Keratinocyte (primary cell): ENCODE measurements around the gene OTOGL. TPM values are rescaled to one million over a fixed set of nuclear protein-coding genes. Genes with fewer than 3 reads are reported as not detected.

Experiments used
- DNase-seq: peaks from one replicate; pipeline ENCODE4 v3.0.0-alpha.2; 2011; ENCODE audit warnings: low read depth, missing footprints, low spot score
- FAIRE-seq: peaks from 2 replicates; lab custom pipeline; 2011; peaks lifted over from hg19 to GRCh38; lab: Jason Lieb, UNC
- H2AFZ ChIP-seq: 2 replicates; pipeline ENCODE4 v1.6.0; 2012; ENCODE audit warnings: low read length, control low read depth, inconsistent platforms; ENCODE audit not compliant: control insufficient read depth
- H3K27ac ChIP-seq: 2 replicates; pipeline ENCODE4 v1.5.1; 2011; ENCODE audit warnings: low read length; ENCODE audit not compliant: control insufficient read depth, insufficient read depth
- H3K27me3 ChIP-seq: 3 replicates; pipeline ENCODE4 v1.6.0; 2011; ENCODE audit warnings: low read length; ENCODE audit not compliant: control insufficient read depth, insufficient read depth; ENCODE audit errors: extremely low read depth
- H3K36me3 ChIP-seq, 2 experiments: 2 replicates in 1 of 2; 3 replicates in 1 of 2; pipeline ENCODE4 v1.5.1; 2011; ENCODE audit warnings: low read length in 2 of 2, mild to moderate bottlenecking in 1 of 2; ENCODE audit not compliant: control insufficient read depth in 2 of 2, insufficient read depth in 2 of 2; ENCODE audit errors: extremely low read depth in 1 of 2
- H3K4me1 ChIP-seq: 3 replicates; pipeline ENCODE4 v1.5.1; 2011; ENCODE audit warnings: low read length; ENCODE audit not compliant: control insufficient read depth, insufficient read depth; ENCODE audit errors: extremely low read depth
- H3K4me2 ChIP-seq: 3 replicates; pipeline ENCODE4 v1.6.0; 2011; ENCODE audit warnings: low read depth, low read length; ENCODE audit not compliant: control insufficient read depth, insufficient read depth; ENCODE audit errors: extremely low read depth
- H3K4me3 ChIP-seq, 3 experiments: fragments of 200-600 bp in 1 of 3; sonication (generic) in 1 of 3; 2 replicates in 2 of 3; 3 replicates in 1 of 3; pipeline ENCODE4 v1.5.1; 2011 to 2016; ENCODE audit warnings: low read length in 3 of 3, mild to moderate bottlenecking in 3 of 3, control low read depth in 2 of 3, inconsistent platforms in 1 of 3, low read depth in 1 of 3, mixed read lengths in 1 of 3, mixed run types in 1 of 3, moderate library complexity in 1 of 3; ENCODE audit not compliant: control insufficient read depth in 2 of 3, insufficient read depth in 2 of 3; ENCODE audit errors: extremely low read depth in 1 of 3
- H3K79me2 ChIP-seq: 2 replicates; pipeline ENCODE4 v1.6.0; 2012; ENCODE audit warnings: low read length; ENCODE audit not compliant: control insufficient read depth, insufficient read depth
- H3K9ac ChIP-seq: 3 replicates; pipeline ENCODE4 v1.6.0; 2011; ENCODE audit warnings: low read length; ENCODE audit not compliant: control insufficient read depth, insufficient read depth; ENCODE audit errors: extremely low read depth
- H3K9me1 ChIP-seq: 3 replicates; pipeline ENCODE4 v1.6.0; 2011; ENCODE audit warnings: low read length; ENCODE audit not compliant: control insufficient read depth, insufficient read depth; ENCODE audit errors: extremely low read depth
- H3K9me3 ChIP-seq: 2 replicates; pipeline ENCODE4 v1.5.1; 2012; ENCODE audit warnings: low read depth, low read length; ENCODE audit not compliant: control insufficient read depth
- H4K20me1 ChIP-seq: 3 replicates; pipeline ENCODE4 v1.6.0; 2011; ENCODE audit warnings: low read length; ENCODE audit not compliant: control insufficient read depth, insufficient read depth; ENCODE audit errors: extremely low read depth
- EZH2 ChIP-seq: IDR thresholded peaks from one replicate; pipeline ENCODE4 v1.6.1; 2012; ENCODE audit warnings: inconsistent platforms, mild to moderate bottlenecking, low read length, moderate library complexity
- dilution Hi-C: fragments of 300-500 bp; cut with MboI; formaldehyde crosslinking; loops from one replicate; pipeline ENCODE4 v1.7.0; 2020; ENCODE audit warnings: low sequenced_read_pairs; ENCODE audit not compliant: extremely low pct_ligation_motif_present
- polyA plus RNA-seq, 5 experiments: library from polyadenylated mRNA; depleted of rRNA in 3 of 5; stranded (reverse) in 3 of 5; stranded (forward) in 1 of 5; unstranded in 1 of 5; fragments of >200 nt; gene quantifications; 1 replicate in 1 of 5; 2 replicates in 3 of 5; 3 replicates in 1 of 5; pipeline versions ENCODE4 v1.2.1 to v1.2.3, GENCODE V29; 2011 to 2012; ENCODE audit warnings: missing spikeins in 2 of 5, low read depth in 1 of 5, low replicate concordance in 1 of 5
- TF ChIP-seq, protein P1 (sequence below), 3 experiments: IDR thresholded peaks in 1 of 3; conservative IDR thresholded peaks in 1 of 3; optimal IDR thresholded peaks in 1 of 3; 2 replicates in 2 of 3; 3 replicates in 1 of 3; pipeline versions ENCODE3 to v1.5.1; 2011; ENCODE audit warnings: low read length in 3 of 3, mild to moderate bottlenecking in 3 of 3, moderate library complexity in 2 of 3, control low read depth in 1 of 3, inconsistent platforms in 1 of 3; ENCODE audit not compliant: insufficient read depth in 2 of 3; ENCODE audit errors: extremely low read depth in 1 of 3

OTOGL gene
- polyA plus RNA-seq, 1 donor (not counting 4 experiments of a cell fraction or from before 2014, with no cell fraction given): 0.08 TPM

DNA sequence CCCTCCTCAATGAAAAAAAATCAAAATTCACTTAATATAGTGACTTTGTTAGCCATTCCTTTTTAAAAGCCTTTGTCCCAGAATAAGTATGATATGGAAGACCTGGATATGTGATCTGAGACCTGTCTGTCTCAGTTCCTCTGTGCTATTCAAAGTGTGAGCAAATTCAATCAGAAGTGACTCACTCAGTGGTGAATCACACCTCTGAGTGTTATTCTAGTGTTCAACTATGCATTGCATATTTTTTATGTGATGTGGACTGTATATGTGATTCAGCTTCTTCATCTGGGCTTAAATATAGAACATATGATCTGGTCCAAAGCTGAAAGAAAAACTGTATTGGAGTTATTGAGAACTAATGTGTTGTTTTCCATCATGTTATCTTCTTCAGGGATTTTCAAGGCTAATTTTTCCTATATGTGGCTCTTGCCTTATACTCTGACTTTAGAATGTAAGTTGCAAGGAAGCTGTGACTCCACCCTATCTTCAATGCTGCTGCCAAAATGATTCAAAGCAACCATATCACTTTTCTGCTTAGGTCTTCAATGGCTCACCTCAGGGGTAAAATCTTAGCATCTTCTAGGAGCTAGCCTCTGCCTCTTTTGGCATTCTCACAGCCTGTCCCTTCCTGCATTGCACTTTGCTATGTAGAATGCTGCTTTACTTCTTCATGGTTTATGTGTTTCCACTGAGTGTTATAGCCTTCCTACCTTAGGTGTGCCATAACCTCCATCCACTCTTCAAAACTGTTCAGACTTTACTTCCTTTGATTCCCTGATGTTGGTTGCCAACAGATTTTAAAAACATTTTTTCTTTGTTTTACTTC lies 169.8 kb downstream of the OTOGL start:
- H3K36me3 ChIP-seq: no peaks in the 10 kb centered on the region
- H3K4me1 ChIP-seq: peaks cover 16% of the 10 kb centered on the region
- no peaks in the 10 kb centered on the region for H3K9me3 ChIP-seq
- no peaks in the 10 kb centered on the region for H3K27me3 ChIP-seq
- H3K9ac ChIP-seq: no peak overlapping the region
- peak overlapping the region in 2 of 3 experiments; percentile 16 to 28 for H3K4me3 ChIP-seq
- peak overlapping the region; percentile 65 for H3K4me2 ChIP-seq
- peaks cover 3% of the 10 kb centered on the region for H3K9me1 ChIP-seq
- H4K20me1 ChIP-seq: no peaks in the 10 kb centered on the region
- H2AFZ ChIP-seq: peak overlapping the region; percentile 27
- DNase-seq (peak; percentile 23), FAIRE-seq (peak; percentile 97)
- TF ChIP-seq, protein P1, sequence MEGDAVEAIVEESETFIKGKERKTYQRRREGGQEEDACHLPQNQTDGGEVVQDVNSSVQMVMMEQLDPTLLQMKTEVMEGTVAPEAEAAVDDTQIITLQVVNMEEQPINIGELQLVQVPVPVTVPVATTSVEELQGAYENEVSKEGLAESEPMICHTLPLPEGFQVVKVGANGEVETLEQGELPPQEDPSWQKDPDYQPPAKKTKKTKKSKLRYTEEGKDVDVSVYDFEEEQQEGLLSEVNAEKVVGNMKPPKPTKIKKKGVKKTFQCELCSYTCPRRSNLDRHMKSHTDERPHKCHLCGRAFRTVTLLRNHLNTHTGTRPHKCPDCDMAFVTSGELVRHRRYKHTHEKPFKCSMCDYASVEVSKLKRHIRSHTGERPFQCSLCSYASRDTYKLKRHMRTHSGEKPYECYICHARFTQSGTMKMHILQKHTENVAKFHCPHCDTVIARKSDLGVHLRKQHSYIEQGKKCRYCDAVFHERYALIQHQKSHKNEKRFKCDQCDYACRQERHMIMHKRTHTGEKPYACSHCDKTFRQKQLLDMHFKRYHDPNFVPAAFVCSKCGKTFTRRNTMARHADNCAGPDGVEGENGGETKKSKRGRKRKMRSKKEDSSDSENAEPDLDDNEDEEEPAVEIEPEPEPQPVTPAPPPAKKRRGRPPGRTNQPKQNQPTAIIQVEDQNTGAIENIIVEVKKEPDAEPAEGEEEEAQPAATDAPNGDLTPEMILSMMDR (optimal IDR thresholded peaks at IDR 0.05 in 1 of 3, IDR thresholded peaks at IDR 0.05 in 1 of 3, conservative IDR thresholded peaks at IDR 0.05 in 1 of 3; ENCODE audit: extremely low read depth in 1 of 3, insufficient read depth in 2 of 3, low read length in 3 of 3): no peak
- no peak for TF ChIP-seq EZH2
- dilution Hi-C loops: no loop called here
- no peaks in the 10 kb centered on the region for H3K79me2 ChIP-seq
- H3K27ac ChIP-seq: peak overlapping the region; percentile 58

DNA sequence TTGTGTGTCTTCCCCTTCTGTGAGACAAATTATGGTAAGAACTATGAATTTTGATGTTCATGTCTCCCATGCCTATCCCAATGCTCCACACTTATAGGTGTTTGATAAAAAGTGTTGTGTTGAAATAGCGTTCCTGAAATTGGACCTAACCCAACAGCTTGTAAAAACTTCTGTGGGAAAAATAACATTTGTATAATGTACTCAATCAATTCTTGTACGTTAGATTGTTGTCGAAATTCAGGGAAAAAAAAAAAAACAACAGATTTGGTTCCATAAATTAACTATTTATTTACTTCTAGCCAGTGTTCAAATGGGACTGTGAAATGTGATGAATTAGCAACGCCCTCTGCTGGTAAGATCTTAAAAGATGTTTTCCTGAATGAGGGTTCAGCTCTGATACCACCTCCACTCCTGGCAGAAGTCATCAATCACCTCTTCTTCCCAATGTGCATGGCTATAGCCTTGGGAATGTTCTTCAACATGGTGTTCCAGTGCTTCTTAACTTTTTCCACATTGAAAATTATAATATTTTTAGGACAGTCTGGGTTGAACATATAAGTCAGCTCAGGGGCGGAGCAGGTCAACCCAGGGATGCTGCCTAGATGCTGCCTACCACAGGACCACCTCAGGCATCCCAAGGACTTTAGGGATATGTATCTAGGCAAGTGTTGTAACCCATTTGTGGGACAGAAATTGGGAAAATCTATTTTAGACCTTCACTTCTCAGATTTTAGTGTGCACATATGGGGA lies 170.6 kb downstream of the OTOGL start:
- H2AFZ ChIP-seq: no peak overlapping the region
- no peaks in the 10 kb centered on the region for H4K20me1 ChIP-seq
- H3K79me2 ChIP-seq: no peaks in the 10 kb centered on the region
- no peak overlapping the region for H3K4me3 ChIP-seq
- dilution Hi-C loops: no loop called here
- TF ChIP-seq, protein P1 (optimal IDR thresholded peaks at IDR 0.05 in 1 of 3, IDR thresholded peaks at IDR 0.05 in 1 of 3, conservative IDR thresholded peaks at IDR 0.05 in 1 of 3; ENCODE audit: extremely low read depth in 1 of 3, insufficient read depth in 2 of 3, low read length in 3 of 3): peak; percentile 47 to 56 (median 51)
- no peak for TF ChIP-seq EZH2
- peak; percentile 81 for FAIRE-seq
- no peak for DNase-seq
- peaks cover 3% of the 10 kb centered on the region for H3K9me1 ChIP-seq
- no peaks in the 10 kb centered on the region for H3K36me3 ChIP-seq
- no peak overlapping the region for H3K9ac ChIP-seq
- no peaks in the 10 kb centered on the region for H3K27me3 ChIP-seq
- H3K4me2 ChIP-seq: peak overlapping the region; percentile 65
- no peak overlapping the region for H3K27ac ChIP-seq
- H3K4me1 ChIP-seq: peaks cover 16% of the 10 kb centered on the region
- H3K9me3 ChIP-seq: no peaks in the 10 kb centered on the region
